Right lobe of liver (tissue), 6 donors: ENCODE data around the gene KLK10. TPM values are rescaled to one million over a fixed set of nuclear protein-coding genes. Genes with fewer than 3 reads are reported as not detected.
A peak's percentile ranks its signal among the peaks of the same experiment; 100 is the strongest.

Experiments used
- ATAC-seq, 4 donors: fragments of 200-7000 bp; cut with Tn5 transposase; one replicate each; pipeline ENCODE4 v1.9.1; 2020; ENCODE audit warnings: mild to moderate bottlenecking in 4 of 4, moderate library complexity in 4 of 4
- DNase-seq, 3 donors: peaks; one replicate each; pipeline ENCODE4 v3.0.0-alpha.2; 2020
- H3K27ac ChIP-seq, 3 donors: fragments of 200-600 bp; one replicate each; pipeline ENCODE4 v1.8.0; 2022
- H3K27me3 ChIP-seq, 2 donors: fragments of 200-600 bp; one replicate each; pipeline ENCODE4 v1.8.0; 2022
- H3K36me3 ChIP-seq, 4 donors: fragments of 200-600 bp; sonication (generic) in 1 of 4; one replicate each; pipeline versions ENCODE4 v1.5.1 to v1.8.0; 2017 to 2022; ENCODE audit warnings: control low read depth in 1 of 4
- H3K4me1 ChIP-seq, 4 donors: fragments of 200-600 bp; sonication (generic) in 1 of 4; one replicate each; pipeline versions ENCODE4 v1.5.1 to v1.8.0; 2017 to 2022; ENCODE audit warnings: control low read depth in 1 of 4
- H3K4me3 ChIP-seq, 3 donors: fragments of 200-600 bp; one replicate each; pipeline ENCODE4 v1.8.0; 2022
- H3K9me3 ChIP-seq, 4 donors: fragments of 200-600 bp; sonication (generic) in 1 of 4; one replicate each; pipeline versions ENCODE4 v1.5.1 to v1.8.0; 2017 to 2022; ENCODE audit warnings: control low read depth in 1 of 4
- POLR2A ChIP-seq: fragments of 450-650 bp; IDR thresholded peaks from one replicate; pipeline ENCODE4 v1.6.1; 2017; ENCODE audit warnings: antibody characterized with exemption, mild to moderate bottlenecking
- WGBS: methylation state at CpG from one replicate; pipeline ENCODE4 v1.1.6; 2018; ENCODE audit warnings: low coverage, low lambda C conversion rate; ENCODE audit not compliant: insufficient coverage; ENCODE audit errors: missing lambda C conversion rate; 5-methylcytosine and 5-hydroxymethylcytosine counted together
- intact Hi-C, 2 donors: fragments of 100-400 bp; cut with DNase I; formaldehyde crosslinking; loops; one replicate each; pipeline versions ENCODE4 v1.11.2 to v1.14.1; 2022
- total RNA-seq, 6 experiments: library from RNA; depleted of rRNA in 2 of 6; stranded (reverse); fragments of >200 nt in 2 of 6; fragmentation: NEBNext Ultra II Directional in 3 of 6; extraction: Animal tissue kit (Norgen Biotek cat#: 25700) in 3 of 6; gene quantifications; one replicate each; pipeline versions ENCODE4 v1.1.0 to v1.2.4, GENCODE V29; 2016 to 2023
- TF ChIP-seq, protein P1 (sequence below), 4 donors: fragments of 200-600 bp in 3 of 4; fragments of 450-650 bp in 1 of 4; IDR thresholded peaks; one replicate each; pipeline versions ENCODE4 v1.5.1 to v1.8.0; 2016 to 2022; ENCODE audit warnings: antibody characterized with exemption in 4 of 4, mild to moderate bottlenecking in 2 of 4
- donor health status: DM: no; HTN: yes; CAD: no.
- donor health status: DM: no; HTN: no; CAD: no.
- donor health status: DM: no; HTN: no; CAD: no.
- donor health status: DM: no; HTN: yes; CAD: no.
- donor health status: DM: no; HTN: yes; CAD: no.

KLK10 gene
- total RNA-seq, 6 experiments from 2014 or later: 0.13 to 0.43 TPM; not detected in 4

DNA sequence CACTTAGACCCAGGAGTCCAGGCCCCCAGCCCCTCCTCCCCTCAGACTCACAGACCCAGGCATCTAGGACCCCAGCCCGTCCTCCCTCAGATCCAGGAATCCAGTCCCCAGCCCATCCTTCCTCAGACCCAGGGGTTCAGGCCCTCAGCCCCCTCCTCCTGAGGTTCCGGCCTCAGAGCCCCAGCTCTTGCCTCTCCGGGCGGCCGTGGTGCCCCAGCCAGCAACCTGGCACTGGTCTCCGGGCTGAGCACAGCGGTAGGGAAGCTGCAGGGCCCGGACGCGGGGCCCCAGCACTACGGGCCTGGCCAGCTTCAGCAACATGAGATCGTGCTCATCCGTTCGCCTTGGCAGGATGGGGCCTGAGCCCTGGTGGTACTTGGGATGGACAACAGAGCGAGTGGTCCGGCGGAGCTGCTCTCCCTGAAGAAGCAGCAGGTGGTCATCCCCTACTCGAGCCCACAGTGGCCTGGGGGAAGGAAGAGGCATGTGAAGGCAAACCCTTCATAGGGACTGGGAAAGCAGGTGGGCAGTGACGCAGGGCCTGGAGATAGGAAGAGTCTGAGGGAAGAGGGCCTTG is 3.7 kb downstream of the KLK10 start:
- H3K4me1 ChIP-seq: no peaks in the 10 kb centered on the region
- no peak overlapping the region for H3K4me3 ChIP-seq
- intact Hi-C loops: no loop called here
- WGBS: 82% methylated on average over 7 of the region's 19 CpGs
- DNase-seq (no peak), ATAC-seq (no peak)
- no peaks in the 10 kb centered on the region for H3K36me3 ChIP-seq
- H3K27me3 ChIP-seq: peaks cover 3 to 6% of the 10 kb centered on the region in 2 donors
- no peak for TF ChIP-seq POLR2A
- TF ChIP-seq, protein P1, sequence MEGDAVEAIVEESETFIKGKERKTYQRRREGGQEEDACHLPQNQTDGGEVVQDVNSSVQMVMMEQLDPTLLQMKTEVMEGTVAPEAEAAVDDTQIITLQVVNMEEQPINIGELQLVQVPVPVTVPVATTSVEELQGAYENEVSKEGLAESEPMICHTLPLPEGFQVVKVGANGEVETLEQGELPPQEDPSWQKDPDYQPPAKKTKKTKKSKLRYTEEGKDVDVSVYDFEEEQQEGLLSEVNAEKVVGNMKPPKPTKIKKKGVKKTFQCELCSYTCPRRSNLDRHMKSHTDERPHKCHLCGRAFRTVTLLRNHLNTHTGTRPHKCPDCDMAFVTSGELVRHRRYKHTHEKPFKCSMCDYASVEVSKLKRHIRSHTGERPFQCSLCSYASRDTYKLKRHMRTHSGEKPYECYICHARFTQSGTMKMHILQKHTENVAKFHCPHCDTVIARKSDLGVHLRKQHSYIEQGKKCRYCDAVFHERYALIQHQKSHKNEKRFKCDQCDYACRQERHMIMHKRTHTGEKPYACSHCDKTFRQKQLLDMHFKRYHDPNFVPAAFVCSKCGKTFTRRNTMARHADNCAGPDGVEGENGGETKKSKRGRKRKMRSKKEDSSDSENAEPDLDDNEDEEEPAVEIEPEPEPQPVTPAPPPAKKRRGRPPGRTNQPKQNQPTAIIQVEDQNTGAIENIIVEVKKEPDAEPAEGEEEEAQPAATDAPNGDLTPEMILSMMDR (IDR thresholded peaks at IDR 0.05): no peak
- no peaks in the 10 kb centered on the region for H3K9me3 ChIP-seq
- no peak overlapping the region for H3K27ac ChIP-seq

DNA sequence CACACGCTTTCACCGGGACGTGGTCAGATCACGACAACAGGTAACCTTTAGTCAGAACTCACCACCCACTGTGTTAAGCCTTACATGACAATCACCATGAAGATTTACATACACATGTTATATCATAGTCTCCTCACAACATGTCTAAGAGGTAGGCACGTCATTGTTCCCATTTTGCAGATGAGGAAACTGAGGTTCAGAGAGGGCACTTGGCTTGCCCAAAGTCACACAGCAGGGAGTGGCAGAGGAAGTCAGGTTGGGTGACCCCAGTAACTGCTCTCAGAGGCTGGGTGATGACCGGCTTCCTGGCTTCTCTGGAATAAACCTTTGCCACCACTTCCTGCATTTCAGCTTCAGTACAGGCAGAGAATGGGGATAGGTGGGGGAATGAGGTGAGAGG is 5.3 kb downstream of the KLK10 start:
- intact Hi-C loops: no loop called here
- Histone ChIP-seq H3K9me3 (no peaks in the 10 kb centered on the region), H3K36me3 (no peaks in the 10 kb centered on the region), H3K27ac (no peak overlapping the region), H3K27me3 (peaks cover 3 to 6% of the 10 kb centered on the region in 2 donors), H3K4me1 (no peaks in the 10 kb centered on the region), H3K4me3 (no peak overlapping the region)
- 41% methylated on average over 2 of the region's 6 CpGs for WGBS
- no peak for ATAC-seq
- DNase-seq: no peak
- TF ChIP-seq, protein P1 (IDR thresholded peaks at IDR 0.05): no peak
- TF ChIP-seq POLR2A: no peak

DNA sequence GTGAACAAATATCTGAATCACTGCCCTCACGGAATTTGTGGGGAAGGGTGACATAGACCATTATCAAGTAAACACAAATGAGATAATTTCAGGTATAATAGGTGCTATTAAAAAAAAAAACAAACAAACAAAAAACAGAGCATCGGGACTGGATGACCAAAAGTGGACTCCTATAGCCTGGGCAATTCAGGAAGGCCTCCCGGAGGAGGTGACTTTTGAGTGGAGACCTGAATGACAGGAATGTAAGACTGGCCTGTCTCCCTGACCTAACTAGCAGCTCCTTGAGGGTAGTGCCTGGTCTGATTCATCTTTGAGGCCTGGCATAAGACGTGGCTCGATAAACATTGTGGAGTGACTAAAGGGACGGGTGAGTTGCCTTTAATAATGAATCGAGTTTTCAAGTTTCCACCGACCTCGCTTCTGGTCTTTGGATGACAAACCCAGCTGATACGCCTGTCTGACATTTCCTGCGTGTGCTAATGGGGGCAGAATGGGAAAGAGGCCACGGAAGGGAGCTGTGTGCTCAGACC is 6.8 kb downstream of the KLK10 start:
- DNase-seq: peak in 1 of 3 donors; percentile 2
- 60% methylated on average over 4 of the region's 12 CpGs for WGBS
- peaks cover 3 to 6% of the 10 kb centered on the region in 2 donors for H3K27me3 ChIP-seq

DNA sequence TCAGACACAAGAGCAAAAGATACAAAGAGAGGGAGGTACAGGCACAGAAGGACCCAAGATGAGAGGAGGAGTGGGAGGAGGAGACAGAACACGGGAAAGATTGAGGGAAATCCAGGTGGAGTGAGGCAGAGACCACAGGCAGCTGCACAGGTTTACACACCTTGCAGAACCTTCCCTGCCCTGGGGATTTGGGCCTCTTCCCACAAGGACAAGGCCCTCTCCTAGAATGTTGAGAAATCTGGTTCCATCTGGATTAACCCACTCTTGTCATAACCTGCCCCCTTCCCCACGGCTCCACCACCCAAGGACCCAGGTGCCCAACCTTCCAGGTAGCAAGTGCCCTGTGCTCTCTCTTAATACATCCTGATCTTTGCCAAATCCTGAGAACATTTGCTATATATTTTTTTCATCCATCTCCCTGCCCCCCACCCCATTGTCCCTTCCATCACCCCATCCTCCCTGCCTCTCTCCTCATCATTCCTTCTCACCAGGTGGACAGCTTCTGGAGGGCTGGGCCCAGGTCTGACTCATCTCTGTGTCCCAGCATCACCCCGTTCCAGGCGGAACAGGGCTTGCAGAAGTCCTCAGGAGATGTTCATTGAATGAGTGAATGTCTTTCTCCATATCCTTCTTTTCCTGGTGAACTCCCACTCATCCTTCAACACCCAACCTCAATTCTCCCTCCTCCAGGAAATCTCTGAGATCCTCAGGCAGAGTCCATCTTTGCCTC is 9.3 kb downstream of the KLK10 start:
- Histone ChIP-seq H3K27me3 (no peaks in the 10 kb centered on the region), H3K4me1 (no peaks in the 10 kb centered on the region), H3K9me3 (no peaks in the 10 kb centered on the region), H3K27ac (no peak overlapping the region), H3K36me3 (no peaks in the 10 kb centered on the region), H3K4me3 (no peak overlapping the region)
- no peak for TF ChIP-seq POLR2A
- TF ChIP-seq, protein P1 (IDR thresholded peaks at IDR 0.05): no peak
- no peak for ATAC-seq
- 46% methylated on average over 4 of the region's 4 CpGs for WGBS
- intact Hi-C loops: no loop called here
- DNase-seq: peak in 1 of 3 donors; percentile 7

More for the DNA sequence above, 6.8 kb downstream of the KLK10 start:
- TF ChIP-seq POLR2A: no peak
- TF ChIP-seq, protein P1 (IDR thresholded peaks at IDR 0.05): no peak
- Histone ChIP-seq H3K27ac (no peak overlapping the region), H3K36me3 (no peaks in the 10 kb centered on the region), H3K9me3 (no peaks in the 10 kb centered on the region), H3K4me3 (no peak overlapping the region), H3K4me1 (no peaks in the 10 kb centered on the region)
- no peak for ATAC-seq
- intact Hi-C loops: no loop called here
